ENCODE results near the gene AHNAK.
A peak's percentile ranks its signal among the peaks of the same experiment; 100 is the strongest.

DNA sequence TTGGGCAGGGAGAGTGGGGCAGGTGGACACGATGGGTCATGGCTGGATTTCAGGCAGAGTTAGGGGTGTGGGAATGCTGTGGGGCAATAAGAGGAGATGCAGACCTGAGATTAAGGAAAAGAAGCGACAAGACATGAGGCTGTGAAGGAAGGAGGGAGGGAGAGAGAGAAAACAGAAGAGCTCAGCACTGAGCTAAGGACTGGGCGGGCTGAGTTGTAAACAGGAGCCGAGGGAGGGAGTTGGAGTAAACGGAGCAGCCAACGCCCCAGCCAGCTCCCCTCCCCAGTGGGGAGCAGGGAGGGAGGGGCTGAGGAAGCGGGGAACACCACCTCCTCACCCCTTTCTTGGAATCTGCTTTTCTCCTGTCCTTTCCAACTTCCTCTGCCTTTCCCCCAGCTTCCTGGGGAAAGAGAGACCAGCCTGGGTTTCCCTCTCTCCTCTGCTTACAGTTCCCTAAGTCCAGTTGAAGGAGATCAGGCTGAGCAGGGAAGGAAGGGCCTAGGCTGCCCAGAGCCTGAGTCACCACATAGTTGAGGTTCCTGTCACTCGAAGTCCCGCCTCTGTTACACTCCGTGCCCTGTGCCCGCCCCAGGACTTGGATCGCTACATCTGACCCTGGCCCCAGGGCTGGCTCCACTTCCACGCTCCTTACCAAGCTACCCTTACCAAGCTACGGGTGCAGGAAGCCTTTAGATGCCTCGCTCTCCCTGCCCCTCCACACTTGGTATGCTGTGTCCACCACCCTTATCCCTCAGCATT lies 6.7 kb upstream of the AHNAK start:
- TF ChIP-seq, protein P1, sequence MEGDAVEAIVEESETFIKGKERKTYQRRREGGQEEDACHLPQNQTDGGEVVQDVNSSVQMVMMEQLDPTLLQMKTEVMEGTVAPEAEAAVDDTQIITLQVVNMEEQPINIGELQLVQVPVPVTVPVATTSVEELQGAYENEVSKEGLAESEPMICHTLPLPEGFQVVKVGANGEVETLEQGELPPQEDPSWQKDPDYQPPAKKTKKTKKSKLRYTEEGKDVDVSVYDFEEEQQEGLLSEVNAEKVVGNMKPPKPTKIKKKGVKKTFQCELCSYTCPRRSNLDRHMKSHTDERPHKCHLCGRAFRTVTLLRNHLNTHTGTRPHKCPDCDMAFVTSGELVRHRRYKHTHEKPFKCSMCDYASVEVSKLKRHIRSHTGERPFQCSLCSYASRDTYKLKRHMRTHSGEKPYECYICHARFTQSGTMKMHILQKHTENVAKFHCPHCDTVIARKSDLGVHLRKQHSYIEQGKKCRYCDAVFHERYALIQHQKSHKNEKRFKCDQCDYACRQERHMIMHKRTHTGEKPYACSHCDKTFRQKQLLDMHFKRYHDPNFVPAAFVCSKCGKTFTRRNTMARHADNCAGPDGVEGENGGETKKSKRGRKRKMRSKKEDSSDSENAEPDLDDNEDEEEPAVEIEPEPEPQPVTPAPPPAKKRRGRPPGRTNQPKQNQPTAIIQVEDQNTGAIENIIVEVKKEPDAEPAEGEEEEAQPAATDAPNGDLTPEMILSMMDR (IDR thresholded peaks at IDR 0.05; ENCODE audit: low read depth, low read length, missing input control): no peak
- TF ChIP-seq, protein P2, sequence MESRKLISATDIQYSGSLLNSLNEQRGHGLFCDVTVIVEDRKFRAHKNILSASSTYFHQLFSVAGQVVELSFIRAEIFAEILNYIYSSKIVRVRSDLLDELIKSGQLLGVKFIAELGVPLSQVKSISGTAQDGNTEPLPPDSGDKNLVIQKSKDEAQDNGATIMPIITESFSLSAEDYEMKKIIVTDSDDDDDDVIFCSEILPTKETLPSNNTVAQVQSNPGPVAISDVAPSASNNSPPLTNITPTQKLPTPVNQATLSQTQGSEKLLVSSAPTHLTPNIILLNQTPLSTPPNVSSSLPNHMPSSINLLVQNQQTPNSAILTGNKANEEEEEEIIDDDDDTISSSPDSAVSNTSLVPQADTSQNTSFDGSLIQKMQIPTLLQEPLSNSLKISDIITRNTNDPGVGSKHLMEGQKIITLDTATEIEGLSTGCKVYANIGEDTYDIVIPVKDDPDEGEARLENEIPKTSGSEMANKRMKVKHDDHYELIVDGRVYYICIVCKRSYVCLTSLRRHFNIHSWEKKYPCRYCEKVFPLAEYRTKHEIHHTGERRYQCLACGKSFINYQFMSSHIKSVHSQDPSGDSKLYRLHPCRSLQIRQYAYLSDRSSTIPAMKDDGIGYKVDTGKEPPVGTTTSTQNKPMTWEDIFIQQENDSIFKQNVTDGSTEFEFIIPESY (IDR thresholded peaks at IDR 0.05): no peak
- TF ChIP-seq NR2F2 (IDR thresholded peaks at IDR 0.05): peak; percentile 56
- TF ChIP-seq, protein P3, sequence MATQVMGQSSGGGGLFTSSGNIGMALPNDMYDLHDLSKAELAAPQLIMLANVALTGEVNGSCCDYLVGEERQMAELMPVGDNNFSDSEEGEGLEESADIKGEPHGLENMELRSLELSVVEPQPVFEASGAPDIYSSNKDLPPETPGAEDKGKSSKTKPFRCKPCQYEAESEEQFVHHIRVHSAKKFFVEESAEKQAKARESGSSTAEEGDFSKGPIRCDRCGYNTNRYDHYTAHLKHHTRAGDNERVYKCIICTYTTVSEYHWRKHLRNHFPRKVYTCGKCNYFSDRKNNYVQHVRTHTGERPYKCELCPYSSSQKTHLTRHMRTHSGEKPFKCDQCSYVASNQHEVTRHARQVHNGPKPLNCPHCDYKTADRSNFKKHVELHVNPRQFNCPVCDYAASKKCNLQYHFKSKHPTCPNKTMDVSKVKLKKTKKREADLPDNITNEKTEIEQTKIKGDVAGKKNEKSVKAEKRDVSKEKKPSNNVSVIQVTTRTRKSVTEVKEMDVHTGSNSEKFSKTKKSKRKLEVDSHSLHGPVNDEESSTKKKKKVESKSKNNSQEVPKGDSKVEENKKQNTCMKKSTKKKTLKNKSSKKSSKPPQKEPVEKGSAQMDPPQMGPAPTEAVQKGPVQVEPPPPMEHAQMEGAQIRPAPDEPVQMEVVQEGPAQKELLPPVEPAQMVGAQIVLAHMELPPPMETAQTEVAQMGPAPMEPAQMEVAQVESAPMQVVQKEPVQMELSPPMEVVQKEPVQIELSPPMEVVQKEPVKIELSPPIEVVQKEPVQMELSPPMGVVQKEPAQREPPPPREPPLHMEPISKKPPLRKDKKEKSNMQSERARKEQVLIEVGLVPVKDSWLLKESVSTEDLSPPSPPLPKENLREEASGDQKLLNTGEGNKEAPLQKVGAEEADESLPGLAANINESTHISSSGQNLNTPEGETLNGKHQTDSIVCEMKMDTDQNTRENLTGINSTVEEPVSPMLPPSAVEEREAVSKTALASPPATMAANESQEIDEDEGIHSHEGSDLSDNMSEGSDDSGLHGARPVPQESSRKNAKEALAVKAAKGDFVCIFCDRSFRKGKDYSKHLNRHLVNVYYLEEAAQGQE (IDR thresholded peaks at IDR 0.05): peak; percentile 58
